AG09309 (cell line): ENCODE results near the gene CCL13.

Experiments used
- DNase-seq: peaks from one replicate; pipeline ENCODE4 v3.0.0-alpha.2; 2010; ENCODE audit warnings: low read depth
- H3K4me3 ChIP-seq: 2 replicates; pipeline ENCODE4 v1.5.1; 2011; ENCODE audit warnings: mild to moderate bottlenecking, low read depth, low read length, moderate library complexity; ENCODE audit not compliant: control insufficient read depth
- CTCF ChIP-seq: IDR thresholded peaks from 2 replicates; pipeline ENCODE4 v1.5.1; 2011; ENCODE audit warnings: mild to moderate bottlenecking, low read depth, low read length, inconsistent platforms; ENCODE audit not compliant: insufficient read depth, control insufficient read depth; ENCODE audit errors: missing control alignments

CCL13 gene

GRCh38 chr17:34366529-34367107 is 10.3 kb downstream of the CCL13 start:
- no peak for TF ChIP-seq CTCF
- no peak overlapping the region for H3K4me3 ChIP-seq
- DNase-seq = no peak

GRCh38 chr17:34367486-34368195 is 11.4 kb downstream of the CCL13 start:
- no peak for TF ChIP-seq CTCF
- no peak for DNase-seq
- H3K4me3 ChIP-seq = no peak overlapping the region

GRCh38 chr17:34368196-34368945 is 12.1 kb downstream of the CCL13 start:
- TF ChIP-seq CTCF = no peak
- no peak for DNase-seq
- H3K4me3 ChIP-seq = no peak overlapping the region

- no peak for TF ChIP-seq CTCF
- no peak overlapping the region for H3K4me3 ChIP-seq
- DNase-seq = no peak
Measured at GRCh38 chr17:34368946-34369500, 12.7 kb downstream of the CCL13 start.

- no peak overlapping the region for H3K4me3 ChIP-seq
- DNase-seq = no peak
- no peak for TF ChIP-seq CTCF
Measured at GRCh38 chr17:34369571-34369970, 13.3 kb downstream of the CCL13 start.

- no peak for DNase-seq
- TF ChIP-seq CTCF = no peak
- no peak overlapping the region for H3K4me3 ChIP-seq
Measured at GRCh38 chr17:34370376-34370996, 14.2 kb downstream of the CCL13 start.
